HL-60 (cell line): Measurements from ENCODE around the gene MAN1A2.

Experiments used
- DNase-seq, 2 experiments: peaks; one replicate each; pipeline ENCODE4 v3.0.0-alpha.2; 2010 to 2020; ENCODE audit warnings: low read depth in 1 of 2, low spot score in 1 of 2
- H3K27ac ChIP-seq: fragments of 250-450 bp; sonication (Bioruptor Pico); replicated peaks from 2 replicates; pipeline ENCODE4 v1.5.1; 2020; ENCODE audit warnings: mild to moderate bottlenecking, moderate library complexity
- H3K27me3 ChIP-seq: fragments of 250-450 bp; sonication (Bioruptor Pico); 2 replicates; pipeline ENCODE4 v1.5.1; 2021; ENCODE audit warnings: mild to moderate bottlenecking, moderate library complexity; ENCODE audit not compliant: insufficient read depth, poor library complexity, severe bottlenecking
- H3K4me3 ChIP-seq: replicated peaks from 2 replicates; pipeline ENCODE4 v1.5.1; 2011; ENCODE audit warnings: mild to moderate bottlenecking, control low read depth, low read length; ENCODE audit not compliant: insufficient read depth
- GABPA ChIP-seq: IDR thresholded peaks from 2 replicates; pipeline ENCODE4 v1.6.1; 2012; ENCODE audit warnings: low read depth
- POLR2AphosphoS5 ChIP-seq: IDR thresholded peaks from 2 replicates; pipeline ENCODE4 v1.6.1; 2012; ENCODE audit warnings: low read depth
- SPI1 ChIP-seq: IDR thresholded peaks from 2 replicates; pipeline ENCODE4 v1.6.1; 2012; ENCODE audit warnings: low read depth, mild to moderate bottlenecking, borderline replicate concordance
- long read RNA-seq: library from polyadenylated mRNA; unstranded; transcript quantifications from one replicate; pipeline ENCODE4 v2.0.0, GENCODE V29; 2020
- TF ChIP-seq, protein P1 (sequence below): IDR thresholded peaks from one replicate; pipeline ENCODE4 v1.5.1; 2011; ENCODE audit warnings: low read length, control low read depth, inconsistent platforms; ENCODE audit not compliant: insufficient read depth
- TF ChIP-seq, protein P2 (sequence below): IDR thresholded peaks from 2 replicates; pipeline ENCODE4 v1.6.1; 2012; ENCODE audit warnings: low read depth; ENCODE audit not compliant: insufficient replicate concordance

Gene MAN1A2
- long read RNA-seq, full-length matches to known transcripts, result 9 of 51 reads
- long read RNA-seq, partial matches to known transcripts, result 38 of 51 reads
- long read RNA-seq, other reads (novel, unspliced or antisense), result 4 of 51 reads

DNA sequence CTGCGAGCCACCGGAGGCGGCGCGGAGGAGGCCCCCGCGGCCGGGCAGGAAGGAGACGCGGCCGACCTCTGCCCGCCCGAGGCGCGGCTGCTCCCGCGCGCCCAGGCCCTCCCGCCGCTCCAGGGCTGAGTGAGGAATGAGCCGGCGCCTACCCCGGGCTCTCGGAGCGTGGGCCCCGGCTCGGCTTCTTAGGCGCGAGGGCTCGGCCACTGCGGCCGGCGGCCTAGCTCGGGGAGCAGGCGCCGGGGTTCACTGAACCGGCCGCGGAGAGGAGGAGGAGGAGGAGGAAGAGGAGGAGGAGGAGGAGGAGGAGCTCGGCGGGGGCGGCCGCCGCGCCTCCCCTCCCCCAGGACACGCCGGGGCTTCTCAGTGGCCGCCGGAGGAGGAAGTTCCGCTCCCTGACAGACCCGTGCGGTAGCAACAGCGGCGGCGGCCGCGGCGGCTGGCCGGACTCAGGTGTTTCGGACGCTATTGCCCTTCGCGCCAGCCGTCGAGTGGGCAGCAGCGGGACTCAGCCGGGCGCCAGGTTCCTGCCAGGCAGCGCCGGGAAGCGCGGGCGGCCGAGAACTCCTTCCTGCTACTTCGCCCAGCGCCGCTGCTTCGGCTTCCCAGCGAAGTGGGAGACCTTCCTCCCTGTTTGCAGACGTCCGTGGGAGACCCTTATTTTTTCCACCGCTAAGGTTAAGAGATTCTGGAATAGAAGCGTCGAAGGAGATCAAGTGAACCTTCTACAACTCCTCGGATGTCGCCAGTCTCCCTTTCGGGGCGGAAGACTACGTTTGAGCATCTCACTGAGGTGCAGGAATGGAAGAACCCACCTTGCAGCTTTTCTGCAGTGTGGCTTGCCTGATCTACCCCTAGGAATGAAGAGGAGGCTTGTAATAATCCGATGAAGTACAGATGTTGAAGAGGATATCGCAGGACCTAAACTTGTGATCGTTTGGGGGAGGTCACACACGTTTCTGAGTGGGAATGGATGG is at the start of gene MAN1A2:
Gene MAN1A2 (plus strand): TSS at position 404 of the 980 bp plus-strand sequence. CDS start 735 bp downstream, outside the sequence.
- Histone ChIP-seq H3K4me3 (peak within 1 kb of the TSS; percentile 94), H3K27ac (peak within 1 kb of the TSS; percentile 78), H3K27me3 (no peaks in the 10 kb centered on the region)
- peak; percentile 64 to 89 for DNase-seq
- TF ChIP-seq, protein P1, sequence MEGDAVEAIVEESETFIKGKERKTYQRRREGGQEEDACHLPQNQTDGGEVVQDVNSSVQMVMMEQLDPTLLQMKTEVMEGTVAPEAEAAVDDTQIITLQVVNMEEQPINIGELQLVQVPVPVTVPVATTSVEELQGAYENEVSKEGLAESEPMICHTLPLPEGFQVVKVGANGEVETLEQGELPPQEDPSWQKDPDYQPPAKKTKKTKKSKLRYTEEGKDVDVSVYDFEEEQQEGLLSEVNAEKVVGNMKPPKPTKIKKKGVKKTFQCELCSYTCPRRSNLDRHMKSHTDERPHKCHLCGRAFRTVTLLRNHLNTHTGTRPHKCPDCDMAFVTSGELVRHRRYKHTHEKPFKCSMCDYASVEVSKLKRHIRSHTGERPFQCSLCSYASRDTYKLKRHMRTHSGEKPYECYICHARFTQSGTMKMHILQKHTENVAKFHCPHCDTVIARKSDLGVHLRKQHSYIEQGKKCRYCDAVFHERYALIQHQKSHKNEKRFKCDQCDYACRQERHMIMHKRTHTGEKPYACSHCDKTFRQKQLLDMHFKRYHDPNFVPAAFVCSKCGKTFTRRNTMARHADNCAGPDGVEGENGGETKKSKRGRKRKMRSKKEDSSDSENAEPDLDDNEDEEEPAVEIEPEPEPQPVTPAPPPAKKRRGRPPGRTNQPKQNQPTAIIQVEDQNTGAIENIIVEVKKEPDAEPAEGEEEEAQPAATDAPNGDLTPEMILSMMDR, result no peak
- TF ChIP-seq GABPA (peak; percentile 65), POLR2AphosphoS5 (peak; percentile 44), SPI1 (peak; percentile 32; the same call in 1 of the 2 replicates)
- TF ChIP-seq, protein P2, sequence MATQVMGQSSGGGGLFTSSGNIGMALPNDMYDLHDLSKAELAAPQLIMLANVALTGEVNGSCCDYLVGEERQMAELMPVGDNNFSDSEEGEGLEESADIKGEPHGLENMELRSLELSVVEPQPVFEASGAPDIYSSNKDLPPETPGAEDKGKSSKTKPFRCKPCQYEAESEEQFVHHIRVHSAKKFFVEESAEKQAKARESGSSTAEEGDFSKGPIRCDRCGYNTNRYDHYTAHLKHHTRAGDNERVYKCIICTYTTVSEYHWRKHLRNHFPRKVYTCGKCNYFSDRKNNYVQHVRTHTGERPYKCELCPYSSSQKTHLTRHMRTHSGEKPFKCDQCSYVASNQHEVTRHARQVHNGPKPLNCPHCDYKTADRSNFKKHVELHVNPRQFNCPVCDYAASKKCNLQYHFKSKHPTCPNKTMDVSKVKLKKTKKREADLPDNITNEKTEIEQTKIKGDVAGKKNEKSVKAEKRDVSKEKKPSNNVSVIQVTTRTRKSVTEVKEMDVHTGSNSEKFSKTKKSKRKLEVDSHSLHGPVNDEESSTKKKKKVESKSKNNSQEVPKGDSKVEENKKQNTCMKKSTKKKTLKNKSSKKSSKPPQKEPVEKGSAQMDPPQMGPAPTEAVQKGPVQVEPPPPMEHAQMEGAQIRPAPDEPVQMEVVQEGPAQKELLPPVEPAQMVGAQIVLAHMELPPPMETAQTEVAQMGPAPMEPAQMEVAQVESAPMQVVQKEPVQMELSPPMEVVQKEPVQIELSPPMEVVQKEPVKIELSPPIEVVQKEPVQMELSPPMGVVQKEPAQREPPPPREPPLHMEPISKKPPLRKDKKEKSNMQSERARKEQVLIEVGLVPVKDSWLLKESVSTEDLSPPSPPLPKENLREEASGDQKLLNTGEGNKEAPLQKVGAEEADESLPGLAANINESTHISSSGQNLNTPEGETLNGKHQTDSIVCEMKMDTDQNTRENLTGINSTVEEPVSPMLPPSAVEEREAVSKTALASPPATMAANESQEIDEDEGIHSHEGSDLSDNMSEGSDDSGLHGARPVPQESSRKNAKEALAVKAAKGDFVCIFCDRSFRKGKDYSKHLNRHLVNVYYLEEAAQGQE, result no peak

DNA sequence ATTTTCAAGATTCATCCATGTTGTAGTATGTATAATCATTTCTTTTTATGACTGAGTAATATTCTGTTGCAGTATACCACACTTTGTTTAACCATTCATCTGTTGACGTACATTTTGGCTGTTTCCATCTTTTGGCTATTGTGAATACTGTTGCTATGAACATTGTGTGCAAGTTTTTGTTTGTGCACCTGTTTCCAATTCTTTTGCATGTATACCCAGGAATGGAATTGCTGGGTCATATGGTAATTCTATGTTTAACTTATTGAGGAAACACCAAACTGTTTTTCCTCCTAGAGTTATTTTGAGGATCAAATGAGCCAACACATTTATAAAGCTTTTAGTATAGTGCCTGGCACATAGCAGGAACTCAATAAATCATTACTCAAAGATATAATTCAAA is 49.2 kb upstream of the MAN1A2 start:
- no peak for DNase-seq
- Histone ChIP-seq H3K27ac (no peak overlapping the region), H3K27me3 (peaks cover 2% of the 10 kb centered on the region), H3K4me3 (no peak overlapping the region)
- TF ChIP-seq POLR2AphosphoS5 (no peak), SPI1 (no peak), GABPA (no peak)
- TF ChIP-seq, protein P2, result no peak
- TF ChIP-seq, protein P1, result no peak

DNA sequence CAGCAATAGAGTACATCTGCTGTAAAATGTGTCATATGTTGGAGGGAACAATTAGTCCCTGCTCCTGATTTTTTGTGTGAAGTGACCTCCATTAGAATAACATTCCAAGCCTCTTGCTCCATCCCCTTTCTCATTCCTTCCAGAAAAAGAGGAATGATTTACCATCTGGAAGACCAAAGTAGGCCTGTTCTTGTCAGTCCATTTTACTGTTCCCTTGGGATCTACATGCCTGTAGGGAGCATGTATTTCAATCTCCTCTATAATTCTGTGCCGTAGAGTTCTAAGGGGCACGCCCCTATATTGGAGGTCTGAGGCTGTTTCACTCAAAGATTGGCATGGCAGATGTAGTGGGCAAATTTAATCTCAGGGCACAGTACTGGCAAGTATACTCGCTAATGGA is 48.8 kb upstream of the MAN1A2 start:
- no peak for TF ChIP-seq POLR2AphosphoS5
- TF ChIP-seq GABPA, result no peak
- TF ChIP-seq, protein P2, result no peak
- TF ChIP-seq, protein P1, result no peak
- TF ChIP-seq SPI1, result no peak
- H3K4me3 ChIP-seq, result no peak overlapping the region
- peaks cover 2% of the 10 kb centered on the region for H3K27me3 ChIP-seq
- no peak for DNase-seq
- H3K27ac ChIP-seq, result no peak overlapping the region
